H1 (cell line): ENCODE measurements around the gene DPP3. TPM values are rescaled to one million over a fixed set of nuclear protein-coding genes. Genes with fewer than 3 reads are reported as not detected.
A peak's percentile ranks its signal among the peaks of the same experiment; 100 is the strongest.

ENCODE experiments used
- CTCF ChIA-PET: fragments of 300-600 bp; sonication (Branson Sonifier 250); formaldehyde crosslinking; loops from one replicate; lab custom pipeline; 2021; ENCODE audit not compliant: partially characterized antibody; lab: Charles Lee
- POLR2A ChIA-PET: fragments of 300-600 bp; sonication (Branson Sonifier 250); formaldehyde crosslinking; loops from one replicate; lab custom pipeline; 2021; ENCODE audit warnings: inconsistent platforms; ENCODE audit not compliant: partially characterized antibody; lab: Charles Lee
- DNase-seq, 2 experiments: peaks; one replicate each; pipeline versions ENCODE4 v3.0.0 to v3.0.0-alpha.2; 2010 to 2022; ENCODE audit warnings: low spot score in 2 of 2, low read depth in 1 of 2, mixed read lengths in 1 of 2
- FAIRE-seq: peaks from 2 replicates; lab custom pipeline; 2011; peaks lifted over from hg19 to GRCh38; lab: Jason Lieb, UNC
- H2AFZ ChIP-seq: 2 replicates; pipeline ENCODE4 v1.8.1; 2012; ENCODE audit warnings: low read length, inconsistent platforms
- H2AK5ac ChIP-seq: 2 replicates; pipeline ENCODE4 v1.6.1; 2013; ENCODE audit warnings: low read depth, low read length
- H2BK120ac ChIP-seq: replicated peaks from 2 replicates; pipeline ENCODE3; 2013; ENCODE audit warnings: low read depth, low read length, inconsistent platforms
- H2BK12ac ChIP-seq: 2 replicates; pipeline ENCODE4 v1.6.1; 2013; ENCODE audit warnings: low read depth, low read length
- H2BK15ac ChIP-seq: 2 replicates; pipeline ENCODE4 v1.6.1; 2013; ENCODE audit warnings: low read length
- H2BK20ac ChIP-seq: 2 replicates; pipeline ENCODE4 v1.6.1; 2013; ENCODE audit warnings: low read length
- H2BK5ac ChIP-seq: 2 replicates; pipeline ENCODE4 v1.6.1; 2013; ENCODE audit warnings: low read depth, low read length
- H3K14ac ChIP-seq: 2 replicates; pipeline ENCODE4 v1.6.1; 2013; ENCODE audit warnings: inconsistent platforms; ENCODE audit not compliant: insufficient read length
- H3K18ac ChIP-seq: 2 replicates; pipeline ENCODE4 v1.6.1; 2013; ENCODE audit warnings: low read length; ENCODE audit errors: extremely low read depth
- H3K23ac ChIP-seq: 2 replicates; pipeline ENCODE4 v1.6.1; 2013; ENCODE audit warnings: inconsistent platforms; ENCODE audit not compliant: insufficient read length
- H3K23me2 ChIP-seq: 2 replicates; pipeline ENCODE4 v1.6.1; 2013; ENCODE audit warnings: low read depth, low read length
- H3K27ac ChIP-seq: 2 replicates; pipeline ENCODE4 v1.6.1; 2011; ENCODE audit warnings: low read depth, low read length, inconsistent platforms
- H3K27me3 ChIP-seq, 4 experiments: replicated peaks in 1 of 4; 1 replicate in 1 of 4; 2 replicates in 3 of 4; pipeline versions ENCODE4 v1.6.1 to v1.8.1; 2011 to 2013; ENCODE audit warnings: low read length in 3 of 4, mild to moderate bottlenecking in 3 of 4, inconsistent platforms in 2 of 4, mixed read lengths in 2 of 4, moderate library complexity in 1 of 4; ENCODE audit not compliant: control insufficient read depth in 3 of 4, insufficient read depth in 3 of 4; ENCODE audit errors: extremely low read depth in 1 of 4
- H3K36me3 ChIP-seq, 4 experiments: 2 replicates each; pipeline versions ENCODE4 v1.6.1 to v1.8.1; 2011 to 2013; ENCODE audit warnings: mild to moderate bottlenecking in 4 of 4, low read length in 3 of 4, moderate library complexity in 2 of 4, control low read depth in 1 of 4, inconsistent platforms in 1 of 4; ENCODE audit not compliant: insufficient read depth in 4 of 4, control insufficient read depth in 2 of 4
- H3K4ac ChIP-seq: replicated peaks from 2 replicates; pipeline ENCODE3; 2013; ENCODE audit warnings: low read length, low read depth, mixed read lengths, inconsistent platforms; ENCODE audit not compliant: insufficient read length
- H3K4me1 ChIP-seq, 4 experiments: replicated peaks in 1 of 4; 1 replicate in 1 of 4; 2 replicates in 3 of 4; pipeline versions ENCODE4 v1.6.1 to v1.8.1; 2011 to 2013; ENCODE audit warnings: low read length in 3 of 4, inconsistent platforms in 2 of 4, mixed read lengths in 1 of 4; ENCODE audit not compliant: insufficient read depth in 4 of 4, control insufficient read depth in 3 of 4
- H3K4me2 ChIP-seq, 2 experiments: 2 replicates each; pipeline versions ENCODE4 v1.6.1 to v1.8.1; 2011 to 2013; ENCODE audit warnings: low read depth in 2 of 2, low read length in 2 of 2, control low read depth in 1 of 2, inconsistent platforms in 1 of 2, mild to moderate bottlenecking in 1 of 2; ENCODE audit not compliant: insufficient read depth in 1 of 2
- H3K4me3 ChIP-seq, 4 experiments: fragments of 200-600, 300-600 bp in 1 of 4; sonication (generic), shearing (Covaris generic), sonication (Bioruptor Twin) in 1 of 4; 2 replicates each; pipeline versions ENCODE4 v1.5.1 to v1.8.1; 2011 to 2016; ENCODE audit warnings: low read length in 4 of 4, low read depth in 3 of 4, control low read depth in 2 of 4, inconsistent platforms in 2 of 4, mild to moderate bottlenecking in 2 of 4, mixed read lengths in 1 of 4, moderate library complexity in 1 of 4; ENCODE audit not compliant: insufficient read depth in 2 of 4; ENCODE audit errors: extremely low read depth in 1 of 4
- H3K56ac ChIP-seq: replicated peaks from 2 replicates; pipeline ENCODE3; 2013; ENCODE audit warnings: low read depth, mild to moderate bottlenecking, mixed read lengths, low read length, inconsistent platforms; ENCODE audit not compliant: insufficient read length
- H3K79me1 ChIP-seq: 2 replicates; pipeline ENCODE4 v1.6.1; 2013; ENCODE audit warnings: low read depth, low read length, control low read depth
- H3K79me2 ChIP-seq, 2 experiments: 2 replicates each; pipeline versions ENCODE4 v1.6.1 to v1.8.1; 2012 to 2013; ENCODE audit warnings: low read length in 2 of 2, mild to moderate bottlenecking in 2 of 2, inconsistent platforms in 1 of 2; ENCODE audit not compliant: insufficient read depth in 2 of 2, control insufficient read depth in 1 of 2
- H3K9ac ChIP-seq, 4 experiments: replicated peaks in 1 of 4; 1 replicate in 1 of 4; 2 replicates in 3 of 4; pipeline versions ENCODE4 v1.6.1 to v1.8.1; 2011 to 2013; ENCODE audit warnings: low read depth in 3 of 4, low read length in 3 of 4, control low read depth in 2 of 4, mild to moderate bottlenecking in 2 of 4, moderate library complexity in 2 of 4, inconsistent platforms in 1 of 4; ENCODE audit errors: extremely low read depth in 1 of 4
- H3K9me3 ChIP-seq, 2 experiments: 2 replicates each; pipeline versions ENCODE4 v1.6.1 to v1.8.1; 2012 to 2013; ENCODE audit warnings: mild to moderate bottlenecking in 2 of 2, moderate library complexity in 2 of 2, control low read depth in 1 of 2, inconsistent platforms in 1 of 2, low read depth in 1 of 2, low read length in 1 of 2, mixed read lengths in 1 of 2; ENCODE audit not compliant: insufficient read depth in 2 of 2
- H4K20me1 ChIP-seq, 2 experiments: replicated peaks in 1 of 2; 2 replicates each; pipeline versions ENCODE3 to v1.8.1; 2011 to 2013; ENCODE audit warnings: inconsistent platforms in 2 of 2, low read length in 2 of 2, mild to moderate bottlenecking in 1 of 2; ENCODE audit not compliant: insufficient read depth in 2 of 2, control insufficient read depth in 1 of 2
- H4K5ac ChIP-seq: 2 replicates; pipeline ENCODE4 v1.6.1; 2013; ENCODE audit warnings: low read length, low read depth, mixed read lengths, inconsistent platforms; ENCODE audit not compliant: insufficient read length
- H4K8ac ChIP-seq: 2 replicates; pipeline ENCODE4 v1.8.0; 2013; ENCODE audit warnings: mild to moderate bottlenecking, moderate library complexity, low read length, inconsistent platforms; ENCODE audit not compliant: insufficient read depth; ENCODE audit errors: extremely low read depth
- H4K91ac ChIP-seq: replicated peaks from 2 replicates; pipeline ENCODE3; 2013; ENCODE audit warnings: low read length, mixed read lengths, inconsistent platforms; ENCODE audit not compliant: insufficient read length
- CREB1 ChIP-seq: IDR thresholded peaks from 2 replicates; pipeline ENCODE4 v1.6.1; 2012; ENCODE audit warnings: inconsistent platforms
- NRF1 ChIP-seq: IDR thresholded peaks from 2 replicates; pipeline ENCODE4 v1.6.1; 2011; ENCODE audit warnings: mild to moderate bottlenecking, low read depth, low read length, improper control_type of control experiment
- USF2 ChIP-seq: IDR thresholded peaks from 2 replicates; pipeline ENCODE4 v1.6.1; 2011; ENCODE audit warnings: low read length, improper control_type of control experiment
- WGBS, 2 experiments: shearing (Covaris generic) in 1 of 2; methylation state at CpG; one replicate each; pipeline versions ENCODE4 v1.1.6 to v1.1.7; 2013 to 2015; ENCODE audit warnings: low lambda C conversion rate in 2 of 2, mixed read lengths in 2 of 2, inconsistent platforms in 1 of 2, low coverage in 1 of 2, missing lambda C conversion rate in 1 of 2; ENCODE audit not compliant: insufficient replicate concordance in 2 of 2, insufficient coverage in 1 of 2, insufficient read length in 1 of 2; ENCODE audit errors: extremely low coverage in 1 of 2, missing lambda C conversion rate in 1 of 2; 5-methylcytosine and 5-hydroxymethylcytosine counted together
- polyA plus RNA-seq, 7 experiments: library from polyadenylated mRNA; depleted of rRNA in 3 of 7; stranded (reverse) in 5 of 7; unstranded in 2 of 7; fragments of >200 nt in 5 of 7; fragments of 200-250 nt in 2 of 7; gene quantifications; 1 replicate in 5 of 7; 2 replicates in 1 of 7; 4 replicates in 1 of 7; pipeline versions ENCODE4 v1.2.1 to v1.2.3, GENCODE V29; 2011 to 2013; ENCODE audit warnings: missing spikeins in 2 of 7, mixed read lengths in 2 of 7
- total RNA-seq: library from RNA; stranded (reverse); fragmentation: NEBNext Ultra II Directional; extraction: Animal tissue kit (Norgen Biotek cat#: 25700); gene quantifications from 2 replicates; pipeline ENCODE4 v1.2.1, GENCODE V29; 2021

The DPP3 gene
- total and polyA plus RNA-seq, 2 of the 8 experiments (the other 6 are each of a cell fraction or from before 2014, with no cell fraction given), result 75.1 to 82.7 TPM

GRCh38 chr11:66493130-66493529, 12.9 kb downstream of the DPP3 start:
- H4K91ac ChIP-seq, result no peak overlapping the region
- H3K23ac ChIP-seq, result no peak overlapping the region
- H3K27ac ChIP-seq, result no peak overlapping the region
- H2BK120ac ChIP-seq, result no peak overlapping the region
- no peak overlapping the region for H3K18ac ChIP-seq
- 0 out of 2 replicates have a peak overlapping the region, but pooled peaks have one; percentile 8 for H2BK5ac ChIP-seq
- H3K23me2 ChIP-seq, result no peaks in the 10 kb centered on the region
- H4K5ac ChIP-seq, result no peak overlapping the region
- peaks cover 6 to 22% (median 14%) of the 10 kb centered on the region in 4 experiments for H3K36me3 ChIP-seq
- H3K4ac ChIP-seq, result no peak overlapping the region
- H2BK12ac ChIP-seq, result no peak overlapping the region
- H3K27me3 ChIP-seq, result no peaks in the 10 kb centered on the region
- FAIRE-seq (no peak), DNase-seq (no peak)
- H2BK15ac ChIP-seq, result no peak overlapping the region
- H2AFZ ChIP-seq, result no peak overlapping the region
- H2BK20ac ChIP-seq, result no peak overlapping the region
- H3K9ac ChIP-seq, result no peak overlapping the region
- 88% methylated on average over 10 of the region's 10 CpGs; no CpG with 5 or more reads in 1 of the 2 experiments for WGBS, 2 experiments
- POLR2A ChIA-PET, result interaction anchor here (1.4 to 4.1 kb wide), 3 partner anchors 13 to 143 kb away, joined by 3 to 26 read pairs (median 4); partner anchors contain the start of genes BBS1 and DPP3
- peaks cover 0 to 12% (median 5%) of the 10 kb centered on the region in 4 experiments; a peak in 4 of 7 replicates for H3K4me1 ChIP-seq
- H3K4me2 ChIP-seq, result no peak overlapping the region
- H2AK5ac ChIP-seq, result no peak overlapping the region
- no peak overlapping the region for H3K4me3 ChIP-seq
- no peak overlapping the region for H3K14ac ChIP-seq
- H4K8ac ChIP-seq, result no peak overlapping the region
- no peaks in the 10 kb centered on the region for H3K79me2 ChIP-seq
- H3K79me1 ChIP-seq, result no peaks in the 10 kb centered on the region
- no peak overlapping the region for H3K56ac ChIP-seq
- no peak for TF ChIP-seq CREB1
- TF ChIP-seq USF2, result no peak
- no peak for TF ChIP-seq NRF1
- TF ChIP-seq, all 59 proteins: peak for 0
- CTCF ChIA-PET, result interaction anchor here (0.8 to 3.6 kb wide), 11 partner anchors 10 to 185 kb away, joined by 3 to 20 read pairs (median 7); partner anchors contain the start of genes DPP3, NPAS4 and RBM4B
- no peaks in the 10 kb centered on the region for H3K9me3 ChIP-seq
- peaks cover 0 to 2% of the 10 kb centered on the region in 2 experiments for H4K20me1 ChIP-seq
